T-helper 2 cell (primary cell): ENCODE data around the gene ZNF771.

Source experiments
- DNase-seq, 5 experiments: peaks; one replicate each; pipeline versions ENCODE4 v3.0.0 to v3.0.0-alpha.2; 2012 to 2022
- total RNA-seq, 2 donors: gene quantifications; one replicate each; lab custom pipeline; 2026; lab: John Stamatoyannopoulos, UW

The ZNF771 gene
- 0 to 3.6 reads per million in 2 donors for total RNA-seq

DNA sequence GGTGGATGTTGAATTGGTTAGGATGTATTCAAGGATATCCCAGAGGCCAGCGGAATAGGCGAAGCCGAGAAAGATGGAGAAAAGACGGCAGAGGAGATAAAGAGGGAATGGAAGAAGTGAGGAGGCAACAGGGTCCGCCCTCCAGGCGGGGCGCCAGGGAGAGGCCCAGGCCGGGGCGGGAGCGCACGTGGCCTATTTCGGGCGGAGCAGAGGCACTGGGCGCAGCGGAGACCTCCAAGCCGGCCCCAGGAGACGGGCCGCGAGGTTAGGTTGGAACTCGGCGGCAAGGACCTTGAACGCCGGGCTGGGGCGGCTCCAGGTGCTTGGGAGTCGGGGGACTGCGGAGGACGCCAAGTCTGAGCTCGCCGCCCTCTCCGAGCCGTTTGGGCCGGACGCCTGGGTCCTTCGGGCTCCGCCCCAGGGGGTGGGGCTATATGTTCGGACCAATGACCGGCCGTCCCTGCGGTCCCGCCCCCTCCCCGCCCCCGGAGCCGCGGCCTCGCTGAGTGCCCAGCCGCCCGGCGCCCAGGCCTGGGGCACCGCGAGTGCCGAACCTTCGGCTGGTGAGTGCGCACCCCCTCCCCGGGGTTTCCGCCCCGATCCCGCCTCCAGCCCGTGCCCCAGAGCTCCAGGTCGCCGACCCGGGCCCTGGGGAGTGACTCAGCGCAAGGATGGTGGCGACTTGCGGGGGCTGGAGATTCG, at the start of gene ZNF771:
Gene ZNF771, plus strand, starts transcription at position 505 of the 702 bp plus-strand sequence. CDS start 448 bp downstream, outside the sequence.
- DNase-seq: peak; percentile 75 to 86 (median 84)

GRCh38 chr16:30357715-30358576, 49.5 kb upstream of the ZNF771 start:
- no peak for DNase-seq

- DNase-seq: no peak
Measured at GRCh38 chr16:30358577-30358936, 48.8 kb upstream of the ZNF771 start.

DNA sequence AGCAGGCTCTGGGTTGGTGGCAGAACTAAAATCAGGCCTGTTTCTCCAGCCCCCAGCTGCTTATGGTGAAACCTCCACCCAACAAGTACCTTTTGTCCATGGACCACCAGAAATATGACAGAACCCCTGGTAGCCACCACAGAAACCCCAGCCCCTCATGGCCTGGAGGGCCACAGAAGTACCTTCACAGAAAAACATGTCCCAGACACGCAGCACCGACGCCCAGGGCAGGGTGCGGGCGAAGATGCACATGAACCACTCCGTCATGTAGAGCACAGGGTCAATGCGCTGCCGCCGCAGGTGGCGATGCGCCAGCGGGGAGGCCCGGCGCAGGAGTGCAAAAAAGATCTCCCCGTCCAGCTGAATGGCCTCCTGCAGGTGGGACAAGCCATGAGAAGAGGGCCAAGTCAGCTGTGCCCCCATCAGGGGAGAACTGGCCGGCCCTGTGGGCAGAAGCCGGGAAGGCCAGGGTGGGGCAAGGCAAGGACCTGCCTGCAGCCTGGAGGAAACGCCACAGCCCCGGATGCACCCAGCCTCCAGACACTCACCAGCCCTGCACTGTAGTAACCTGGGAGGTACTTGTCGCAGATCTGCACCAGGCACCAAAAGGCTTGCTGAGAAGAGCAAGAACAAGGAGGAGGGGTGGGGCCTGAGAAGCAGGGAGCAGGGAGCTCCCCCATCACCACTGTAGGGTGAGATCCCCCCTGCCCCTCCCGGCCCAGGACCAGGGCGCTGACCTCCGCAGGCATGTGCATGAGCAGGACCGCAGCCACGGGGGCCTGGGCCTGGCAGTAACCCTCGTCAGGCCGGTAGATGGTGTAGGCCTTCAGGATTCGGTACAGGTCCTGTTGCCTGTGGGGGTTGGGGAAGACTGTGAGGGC, 48.2 kb upstream of the ZNF771 start:
- no peak for DNase-seq

- no peak for DNase-seq
Measured at GRCh38 chr16:30359871-30360170, 47.6 kb upstream of the ZNF771 start.

DNA sequence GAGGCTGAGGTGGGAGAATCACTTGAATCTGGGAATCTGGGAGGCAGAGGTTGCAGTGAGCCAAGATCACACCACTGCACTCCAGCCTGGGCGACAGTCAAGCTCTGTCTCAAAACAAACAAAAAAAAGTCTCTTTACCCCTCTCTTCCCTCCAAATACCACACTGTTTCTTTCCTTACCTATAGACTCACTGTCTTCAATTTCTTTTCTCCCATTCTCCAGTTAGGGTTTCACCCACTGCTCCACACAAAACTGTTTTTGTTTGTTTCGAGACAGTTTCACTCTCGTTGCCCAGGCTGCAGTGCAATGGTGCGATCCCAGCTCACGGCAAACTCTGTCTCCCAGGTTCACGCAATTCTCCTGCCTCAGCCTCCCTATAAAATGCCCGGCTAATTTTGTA, 46.2 kb upstream of the ZNF771 start:
- no peak for DNase-seq

DNA sequence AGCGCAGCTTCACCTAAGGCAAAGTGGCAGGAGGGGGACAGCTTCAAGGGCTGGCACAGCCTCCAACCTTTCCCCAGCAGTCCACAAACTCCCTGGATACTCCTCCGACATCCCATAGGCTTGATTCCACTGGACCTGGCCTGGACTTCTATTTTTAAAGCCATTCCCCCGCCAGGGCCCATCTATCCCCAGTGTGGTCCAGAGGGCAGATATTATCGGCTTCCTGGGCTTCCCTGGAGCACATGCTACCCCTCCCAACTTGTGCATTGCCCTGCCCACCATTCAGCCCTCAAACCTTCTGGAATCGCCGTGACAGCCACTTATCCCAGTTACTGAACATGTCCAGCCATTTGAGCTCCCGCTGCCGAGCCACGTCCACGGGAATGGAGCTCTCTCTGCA, 42.2 kb upstream of the ZNF771 start:
- DNase-seq: no peak

DNA sequence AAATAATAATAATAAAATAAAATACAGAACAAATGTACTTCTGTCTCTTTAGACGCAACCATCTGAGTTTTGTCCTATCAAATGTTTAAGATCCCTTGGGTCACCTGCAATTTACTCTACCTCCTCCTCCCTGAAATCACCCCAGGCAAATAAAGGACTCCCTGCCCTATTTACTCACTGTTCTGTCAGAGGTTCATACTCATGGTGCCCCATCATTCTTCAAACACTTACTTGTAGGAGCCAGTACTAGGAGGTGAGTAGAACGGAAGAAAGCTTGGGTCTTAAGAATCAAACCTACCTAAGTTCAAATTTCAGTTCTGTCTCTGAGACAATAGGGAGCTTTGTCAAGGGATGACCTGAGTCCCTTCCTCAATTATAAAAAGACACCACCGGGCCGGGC, 40.9 kb upstream of the ZNF771 start:
- no peak for DNase-seq

- no peak for DNase-seq
Measured at GRCh38 chr16:30367349-30368009, 39.9 kb upstream of the ZNF771 start.

DNA sequence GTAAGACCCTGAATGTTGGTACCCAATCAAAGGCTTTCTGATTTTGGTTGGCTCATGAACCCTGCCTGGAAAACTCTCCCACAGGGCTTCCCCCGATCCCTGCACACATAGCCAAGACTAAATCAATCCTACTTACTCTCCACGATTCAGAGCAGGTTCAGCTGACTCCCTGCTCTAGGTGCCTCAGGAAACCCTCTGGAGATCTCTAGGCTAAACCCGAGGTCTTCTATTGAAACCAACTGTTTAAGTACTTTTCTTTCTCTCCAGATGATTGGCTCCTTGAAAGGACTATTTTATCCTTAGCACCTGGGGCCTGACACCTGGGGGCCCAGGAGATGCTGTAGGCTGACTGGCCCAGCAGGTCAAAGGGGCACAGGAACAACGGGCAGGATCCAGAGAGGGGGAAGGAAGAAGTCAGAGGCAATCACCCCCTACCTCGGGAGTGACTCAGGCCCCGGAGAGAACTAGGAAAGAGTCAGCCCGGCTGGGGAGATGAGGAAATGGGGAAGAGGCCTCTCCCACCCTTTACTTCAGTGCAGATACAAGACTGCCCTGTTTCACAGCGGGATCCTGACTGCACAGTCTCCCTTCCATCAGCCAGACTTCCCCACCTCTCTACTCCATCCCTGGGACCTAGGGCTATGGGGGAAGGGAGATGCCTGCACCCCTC, 39.1 kb upstream of the ZNF771 start:
- DNase-seq: no peak

DNA sequence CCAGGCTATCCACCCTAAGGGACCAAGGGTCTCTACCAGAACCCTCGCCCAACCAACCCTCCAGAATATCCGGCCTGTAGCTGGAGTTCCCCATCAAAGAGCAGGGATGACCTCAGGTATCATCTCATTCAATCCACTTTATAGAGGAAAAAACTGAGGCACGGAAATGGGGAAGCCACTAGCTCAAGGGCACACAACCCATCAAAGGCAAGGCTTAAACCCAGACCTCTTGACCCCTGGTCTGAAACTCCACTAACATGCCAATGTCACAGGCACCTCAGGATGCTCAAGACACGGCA, 38.7 kb upstream of the ZNF771 start:
- DNase-seq: no peak

DNA sequence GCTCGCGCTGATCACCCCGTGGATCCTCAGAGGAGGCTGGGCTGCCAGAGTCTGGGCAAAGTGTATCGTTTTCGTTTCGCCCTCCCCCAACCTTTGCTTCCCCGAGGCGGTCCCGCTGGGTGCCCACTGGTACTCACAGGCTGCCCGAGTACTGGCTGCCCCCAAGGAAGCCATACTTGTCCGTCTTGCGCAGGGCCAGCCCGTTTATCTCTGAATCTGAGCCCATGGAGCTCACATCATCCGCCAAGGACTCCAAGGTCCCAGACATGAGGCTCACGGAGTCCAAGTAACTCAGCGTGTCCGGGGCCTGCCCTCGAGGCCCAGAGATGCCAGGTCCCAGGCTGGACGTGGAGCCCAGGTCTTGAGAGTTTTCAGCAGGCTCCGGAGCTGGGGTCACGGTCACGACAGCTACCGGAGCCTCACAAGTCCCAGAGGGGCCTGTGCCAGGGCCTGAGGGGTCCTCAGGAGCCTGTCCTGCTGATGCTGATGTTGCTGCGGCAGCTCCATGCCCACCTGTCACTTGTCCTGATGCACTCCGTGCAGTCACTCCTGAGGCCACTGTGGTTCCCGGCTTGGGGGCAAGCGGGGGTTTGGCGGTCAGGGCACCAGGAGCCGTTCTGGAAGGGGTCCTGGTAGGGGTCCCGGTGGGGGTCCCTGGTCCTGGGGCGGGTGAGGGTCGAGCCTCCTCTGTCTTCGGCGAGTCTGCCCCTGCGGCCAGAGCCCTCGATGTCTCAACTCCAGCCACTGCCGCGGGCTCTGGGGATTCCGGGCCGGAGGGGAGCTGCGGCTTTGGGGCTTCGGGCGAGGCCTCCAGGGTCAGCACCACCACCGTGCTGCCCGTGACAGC, 38.1 kb upstream of the ZNF771 start:
- DNase-seq: no peak

GRCh38 chr16:30369938-30370455, 37.4 kb upstream of the ZNF771 start:
- no peak for DNase-seq

DNA sequence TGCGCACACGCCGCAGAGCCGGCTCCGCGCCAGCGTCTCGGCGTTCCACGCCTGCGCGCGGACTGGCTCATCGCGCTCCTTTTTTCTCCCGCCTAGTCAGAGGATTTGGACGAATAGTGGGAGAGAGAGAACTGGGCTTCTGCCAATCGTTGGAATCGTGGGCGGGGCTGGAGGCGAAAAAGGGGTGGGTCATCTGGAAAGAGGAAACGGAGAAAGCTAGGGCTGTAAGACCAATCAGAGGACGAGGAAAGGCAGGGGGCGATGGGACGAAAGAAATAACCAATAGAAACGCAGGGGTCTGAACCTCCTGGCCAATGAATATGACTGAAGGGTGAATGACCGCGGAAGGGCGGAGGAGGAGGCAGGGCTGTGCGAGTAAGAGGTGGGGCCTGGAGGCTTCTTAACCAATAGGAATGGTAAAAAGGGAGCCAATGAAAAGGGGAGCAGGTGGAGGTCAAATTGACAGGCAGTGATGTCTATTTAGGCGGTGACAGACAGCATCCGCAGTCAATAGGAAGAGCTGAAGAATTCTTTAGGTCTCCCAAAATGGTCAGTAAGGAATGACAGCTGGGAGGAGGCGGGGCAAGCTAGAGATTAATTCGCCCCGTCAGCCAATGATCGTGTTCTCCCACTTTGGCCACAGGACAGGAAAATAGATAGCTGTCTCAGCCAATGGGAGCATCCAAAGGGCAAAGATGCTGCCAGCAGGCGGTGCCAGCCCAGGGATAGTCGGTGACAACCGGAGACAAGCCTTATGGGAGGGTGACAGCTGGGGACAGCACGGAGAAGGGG, 36.8 kb upstream of the ZNF771 start, which contains the start of gene TBC1D10B:
Gene TBC1D10B, minus strand, starts transcription at position 39 of the 792 bp plus-strand sequence. CDS start 311 bp downstream, outside the sequence.
- peak; percentile 90 to 100 (median 98) for DNase-seq

- DNase-seq: no peak
Measured at GRCh38 chr16:30371248-30371816, 36.1 kb upstream of the ZNF771 start.

GRCh38 chr16:30372038-30372712, 35.2 kb upstream of the ZNF771 start:
- DNase-seq: no peak

DNA sequence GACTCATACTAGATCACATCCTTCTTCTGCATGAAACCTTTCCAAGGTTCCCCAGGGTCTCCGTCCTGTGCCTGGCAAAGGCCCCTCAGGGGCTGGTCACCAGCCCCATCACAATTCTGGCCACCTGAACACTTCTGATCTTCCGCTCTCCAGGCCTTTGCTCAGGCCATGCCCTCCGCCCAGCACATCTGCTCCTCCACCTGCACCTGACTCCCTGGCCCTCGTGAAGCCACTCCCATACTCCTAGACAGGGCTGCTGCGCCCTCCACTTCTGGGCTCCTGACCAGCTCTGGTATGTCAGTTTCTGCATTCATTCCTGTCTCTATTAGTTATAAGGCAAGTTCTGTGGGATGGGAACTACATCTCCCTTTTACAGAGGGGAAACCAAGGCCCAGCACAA, 34.7 kb upstream of the ZNF771 start:
- no peak for DNase-seq

DNA sequence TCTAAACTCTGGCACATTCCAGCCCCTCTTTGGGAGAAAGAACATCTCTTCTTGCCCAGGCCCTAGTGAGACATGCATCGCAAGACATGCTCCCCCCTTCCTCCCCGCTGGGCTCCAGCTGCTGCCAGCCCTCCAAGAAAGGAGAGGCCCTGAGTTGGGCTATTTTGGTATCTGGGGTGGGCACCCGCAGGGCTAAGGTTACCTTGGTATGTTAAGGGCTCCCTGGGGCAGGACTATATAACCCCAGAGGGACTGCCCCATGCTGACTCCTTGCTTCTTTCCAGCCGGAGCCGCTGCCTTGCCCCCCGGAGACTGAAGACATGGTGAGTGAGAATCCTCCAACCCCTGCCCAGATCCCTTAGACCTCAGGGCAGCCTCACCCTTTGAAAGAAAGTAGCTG, 32.9 kb upstream of the ZNF771 start, which contains the start of gene MYL11:
Gene MYL11, plus strand, starts transcription at position 265 of the 400 bp plus-strand sequence. Its CDS starts 56 bp downstream, at position 321.
- DNase-seq: no peak

- DNase-seq: no peak
Measured at GRCh38 chr16:30375864-30376263, 31.5 kb upstream of the ZNF771 start.
